Measurements from ENCODE around the gene WNK1.
"Not testable (repeated sequence)": the region's sequence is repeated elsewhere in the genome, so short reads cannot be mapped to it uniquely, and the experiment has no call there.

The WNK1 gene

GRCh38 chr12:749751-750270 is 2.6 kb upstream of the WNK1 start:
- no peak for DNase-seq

GRCh38 chr12:750366-751191 is 1.8 kb upstream of the WNK1 start:
- no peak for DNase-seq

GRCh38 chr12:751192-751998 is 984 bp upstream of the WNK1 start:
- peak; percentile 48 to 71 (median 58) for DNase-seq

- peak; percentile 10 to 38 (median 22) for DNase-seq
Observed at GRCh38 chr12:752695-753610, 574 bp downstream of the WNK1 start.

DNA sequence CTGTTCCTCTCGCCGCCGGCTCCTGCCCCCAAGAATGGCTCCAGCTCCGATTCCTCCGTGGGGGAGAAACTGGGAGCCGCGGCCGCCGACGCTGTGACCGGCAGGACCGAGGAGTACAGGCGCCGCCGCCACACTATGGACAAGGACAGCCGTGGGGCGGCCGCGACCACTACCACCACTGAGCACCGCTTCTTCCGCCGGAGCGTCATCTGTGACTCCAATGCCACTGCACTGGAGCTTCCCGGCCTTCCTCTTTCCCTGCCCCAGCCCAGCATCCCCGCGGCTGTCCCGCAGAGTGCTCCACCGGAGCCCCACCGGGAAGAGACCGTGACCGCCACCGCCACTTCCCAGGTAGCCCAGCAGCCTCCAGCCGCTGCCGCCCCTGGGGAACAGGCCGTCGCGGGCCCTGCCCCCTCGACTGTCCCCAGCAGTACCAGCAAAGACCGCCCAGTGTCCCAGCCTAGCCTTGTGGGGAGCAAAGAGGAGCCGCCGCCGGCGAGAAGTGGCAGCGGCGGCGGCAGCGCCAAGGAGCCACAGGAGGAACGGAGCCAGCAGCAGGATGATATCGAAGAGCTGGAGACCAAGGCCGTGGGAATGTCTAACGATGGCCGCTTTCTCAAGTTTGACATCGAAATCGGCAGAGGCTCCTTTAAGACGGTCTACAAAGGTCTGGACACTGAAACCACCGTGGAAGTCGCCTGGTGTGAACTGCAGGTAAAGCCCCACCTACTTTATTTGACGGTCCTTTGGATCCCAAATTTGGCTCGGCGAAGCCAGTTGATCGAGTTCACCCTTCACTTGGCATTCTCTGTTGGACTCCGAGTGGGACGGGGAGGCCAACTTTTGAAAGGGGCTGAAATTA is 1.5 kb downstream of the WNK1 start:
- peak in 2 of 4 experiments; percentile 8 to 15 for DNase-seq

DNA sequence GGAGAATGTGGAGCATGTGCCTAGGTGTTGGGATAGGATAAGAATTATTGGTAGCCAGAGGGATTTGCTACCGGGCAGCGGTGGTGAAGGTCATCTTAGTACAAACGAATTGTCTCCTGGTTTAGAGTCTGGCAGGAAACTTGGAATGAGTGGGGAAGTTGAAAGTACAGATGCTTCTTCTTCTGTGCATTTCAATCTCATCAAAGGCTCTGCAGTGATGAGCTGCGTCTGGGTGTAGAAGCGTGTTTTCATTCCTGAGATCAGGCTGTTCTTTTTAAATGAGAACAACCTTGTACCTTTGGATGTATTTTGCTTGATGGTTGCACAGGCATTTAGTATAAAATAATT is 2.1 kb downstream of the WNK1 start:
- DNase-seq, result no peak

DNA sequence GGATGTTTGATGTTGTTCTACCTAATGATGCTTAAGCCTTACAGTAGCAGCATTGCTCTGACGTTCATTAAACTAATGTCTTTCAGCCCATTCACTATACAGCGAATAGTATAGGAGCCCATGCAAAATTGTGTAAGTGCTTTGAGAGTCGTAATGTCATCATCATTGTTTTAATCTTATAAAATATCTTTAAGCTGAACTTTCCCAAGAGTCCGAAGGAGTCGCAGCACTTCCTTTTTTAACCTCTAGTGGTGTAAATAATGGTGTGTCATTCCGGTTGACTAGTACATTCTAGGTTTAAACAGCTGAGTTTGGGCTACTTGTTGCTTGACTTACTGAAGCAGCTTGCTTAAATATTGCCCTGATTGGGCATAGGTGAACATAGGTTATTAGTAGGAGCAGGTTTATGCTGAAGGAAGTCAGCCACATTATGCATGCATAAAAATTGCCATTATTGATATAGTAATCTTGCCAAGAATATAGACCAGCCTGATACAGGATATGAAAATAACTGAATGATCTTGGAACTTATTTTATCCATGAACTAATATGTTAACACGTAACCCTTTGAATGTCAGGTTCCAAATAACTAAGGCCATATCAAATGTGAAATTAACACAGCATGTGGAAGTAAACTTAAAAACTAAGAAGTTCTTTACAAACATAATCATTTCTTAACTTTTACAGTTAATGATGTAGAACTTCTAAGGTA is 2.6 kb downstream of the WNK1 start:
- no peak for DNase-seq

GRCh38 chr12:759628-760027 is 7.2 kb downstream of the WNK1 start:
- no peak for DNase-seq

- no peak for DNase-seq
Observed at GRCh38 chr12:761256-761655, 8.9 kb downstream of the WNK1 start.

- DNase-seq, result no peak
Observed at GRCh38 chr12:765840-766239, 13.5 kb downstream of the WNK1 start.

DNA sequence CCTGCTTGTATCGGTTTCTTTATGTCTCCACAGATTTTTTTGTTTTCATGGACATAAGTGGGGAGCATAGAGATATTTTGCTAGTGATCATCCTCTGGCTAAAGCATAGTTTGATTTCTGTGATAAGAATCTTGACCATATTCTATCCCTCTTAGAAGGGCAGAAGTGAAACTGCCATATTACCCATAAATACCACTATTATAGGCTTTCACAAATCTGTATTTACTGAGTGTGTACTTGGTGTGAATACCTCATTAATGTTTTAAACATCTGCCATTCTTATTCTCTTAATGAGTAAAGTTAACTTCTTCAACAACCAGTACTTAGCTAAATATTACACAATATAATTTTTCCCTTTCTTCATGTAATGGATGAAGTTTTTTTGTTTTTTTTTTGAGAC is 16.1 kb downstream of the WNK1 start:
- no peak for DNase-seq

GRCh38 chr12:770479-770878 is 18.1 kb downstream of the WNK1 start:
- DNase-seq, result no peak

DNA sequence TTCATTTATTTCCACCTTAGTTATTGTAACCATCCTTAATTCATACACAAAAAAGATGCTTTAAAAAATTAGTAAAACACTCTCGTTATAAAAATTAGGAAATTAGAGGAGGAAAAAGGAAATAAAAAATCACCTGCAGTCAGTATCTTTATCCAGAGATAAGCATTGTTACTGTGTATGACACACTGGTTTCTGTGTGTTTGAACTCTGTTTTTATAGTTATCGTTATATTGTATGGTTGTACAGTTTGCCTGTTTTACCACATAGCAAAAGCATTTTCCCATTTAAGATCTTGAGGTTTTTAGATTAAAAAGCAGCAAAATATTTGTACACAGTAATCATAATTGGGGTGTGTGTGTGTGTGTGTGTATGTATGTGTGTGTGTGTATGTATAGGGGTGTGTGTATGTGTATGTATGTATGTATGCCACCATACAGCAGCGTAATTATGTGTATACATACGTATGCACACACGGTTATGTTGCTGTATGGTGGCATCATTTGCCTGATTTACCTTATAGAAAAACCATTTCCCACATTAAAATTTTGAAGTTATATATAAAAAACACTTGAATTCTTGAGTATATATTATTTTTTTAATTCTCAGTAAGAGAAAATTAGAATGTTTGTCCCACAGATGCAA is 19.8 kb downstream of the WNK1 start:
- DNase-seq, result no peak

- DNase-seq, result no peak
Observed at GRCh38 chr12:774051-774614, 21.8 kb downstream of the WNK1 start.

DNA sequence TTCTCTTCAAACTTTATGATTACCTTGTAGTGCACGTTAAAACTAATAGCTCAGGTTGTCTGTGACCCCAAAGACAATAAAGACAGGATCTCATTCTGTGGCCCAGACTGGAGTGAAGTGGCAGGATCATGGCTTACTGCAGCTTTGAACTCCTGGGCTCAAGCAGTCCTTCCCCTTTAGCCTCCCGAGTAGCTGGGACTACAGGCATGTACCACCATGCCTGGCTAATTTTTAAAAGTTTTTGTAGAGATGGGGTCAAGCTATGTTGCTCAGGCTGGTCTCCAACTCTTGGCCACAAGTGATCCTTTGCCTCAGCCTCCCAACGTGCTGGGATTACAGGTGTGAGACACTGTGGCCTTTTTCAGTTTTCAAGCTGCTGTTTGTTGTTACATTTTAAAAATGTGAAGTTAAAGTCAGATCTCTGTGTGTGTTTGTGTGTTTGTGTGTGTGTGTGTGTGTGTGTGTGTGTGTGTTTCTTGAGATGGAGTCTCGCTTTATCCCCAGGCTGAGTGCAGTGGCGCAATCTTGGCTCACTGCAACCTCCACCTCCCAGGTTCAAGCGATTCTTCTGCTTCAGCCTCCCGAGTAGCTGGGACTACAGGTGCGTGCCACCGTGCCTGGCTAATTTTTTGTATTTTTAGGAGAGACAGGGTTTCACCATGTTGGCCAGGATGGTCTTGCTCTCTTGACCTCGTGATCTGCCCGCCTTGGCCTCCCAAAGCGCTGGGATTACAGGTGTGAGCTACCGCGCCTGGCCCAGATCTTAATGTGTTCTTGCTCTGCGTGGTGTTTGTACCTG is 23.8 kb downstream of the WNK1 start:
- not testable (repeated sequence) for DNase-seq

DNA sequence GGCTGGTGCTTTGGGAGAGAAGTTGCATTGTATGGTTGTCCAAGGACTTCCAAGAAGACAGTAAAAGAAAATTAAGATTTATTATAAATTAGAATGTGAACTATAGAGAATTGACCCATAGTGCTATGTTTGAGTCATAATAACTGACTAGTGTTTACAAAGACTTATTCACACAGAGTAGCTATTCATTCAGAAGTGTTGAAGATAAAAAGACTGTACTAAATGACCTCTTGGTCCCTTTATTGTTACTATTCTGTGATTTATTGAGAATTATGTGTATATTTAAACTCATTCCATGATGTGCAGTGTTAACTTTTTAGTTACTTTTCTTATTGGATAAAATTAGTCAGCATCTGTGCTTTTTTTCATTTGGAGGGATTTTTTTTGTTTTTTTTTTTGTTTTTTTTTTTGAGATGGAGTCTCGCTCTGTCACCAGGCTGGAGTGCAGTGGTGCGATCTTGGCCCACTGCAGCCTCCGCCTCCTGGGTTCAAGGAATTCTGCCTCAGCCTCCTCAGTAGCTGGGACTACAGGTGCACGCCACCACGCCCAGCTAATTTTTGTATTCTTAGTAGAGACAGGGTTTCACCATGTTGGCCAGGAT is 24.5 kb downstream of the WNK1 start:
- not testable (repeated sequence) for DNase-seq

- no peak for DNase-seq
Observed at GRCh38 chr12:777550-778047, 25.2 kb downstream of the WNK1 start.

DNA sequence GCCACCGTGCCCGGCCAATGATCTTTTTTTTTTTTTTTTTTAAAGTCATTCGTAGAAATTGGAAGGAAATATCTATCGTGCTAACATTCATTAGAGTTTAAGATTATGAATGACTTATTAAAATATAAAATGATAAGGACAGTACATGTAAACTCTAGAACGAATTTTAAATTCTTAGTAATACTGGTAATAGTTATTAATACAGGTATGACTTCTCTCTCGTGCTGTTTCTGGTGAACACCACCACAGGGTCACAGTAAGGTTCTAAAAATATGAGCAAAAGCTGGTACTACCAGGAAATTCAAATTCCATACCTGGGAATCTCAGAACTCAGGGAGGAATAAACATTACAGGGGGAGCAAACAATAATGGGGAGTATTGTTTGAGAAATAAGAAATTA is 26.2 kb downstream of the WNK1 start:
- DNase-seq, result no peak
